Coronary artery (tissue), 2 donors: ENCODE data around the gene NUDT14.

Source experiments
- DNase-seq: peaks from one replicate; pipeline ENCODE4 v3.0.0-alpha.2; 2017; ENCODE audit warnings: low spot score
- H3K27ac ChIP-seq, 2 donors: fragments of 200-600 bp; sonication (generic); one replicate each; pipeline ENCODE4 v1.5.1; 2016 to 2019
- H3K4me3 ChIP-seq: fragments of 200-600 bp; sonication (generic); 2 replicates; pipeline ENCODE4 v1.5.1; 2016; ENCODE audit warnings: mild to moderate bottlenecking, moderate library complexity
- TF ChIP-seq, protein P1 (sequence below): fragments of 200-600 bp; sonication (generic); IDR thresholded peaks from one replicate; pipeline ENCODE4 v1.5.1; 2019; ENCODE audit warnings: antibody characterized with exemption

NUDT14 gene

GRCh38 chr14:105184461-105184860, 3.3 kb upstream of the NUDT14 start:
- no peak overlapping the region for H3K27ac ChIP-seq
- H3K4me3 ChIP-seq = no peak overlapping the region
- TF ChIP-seq, protein P1, sequence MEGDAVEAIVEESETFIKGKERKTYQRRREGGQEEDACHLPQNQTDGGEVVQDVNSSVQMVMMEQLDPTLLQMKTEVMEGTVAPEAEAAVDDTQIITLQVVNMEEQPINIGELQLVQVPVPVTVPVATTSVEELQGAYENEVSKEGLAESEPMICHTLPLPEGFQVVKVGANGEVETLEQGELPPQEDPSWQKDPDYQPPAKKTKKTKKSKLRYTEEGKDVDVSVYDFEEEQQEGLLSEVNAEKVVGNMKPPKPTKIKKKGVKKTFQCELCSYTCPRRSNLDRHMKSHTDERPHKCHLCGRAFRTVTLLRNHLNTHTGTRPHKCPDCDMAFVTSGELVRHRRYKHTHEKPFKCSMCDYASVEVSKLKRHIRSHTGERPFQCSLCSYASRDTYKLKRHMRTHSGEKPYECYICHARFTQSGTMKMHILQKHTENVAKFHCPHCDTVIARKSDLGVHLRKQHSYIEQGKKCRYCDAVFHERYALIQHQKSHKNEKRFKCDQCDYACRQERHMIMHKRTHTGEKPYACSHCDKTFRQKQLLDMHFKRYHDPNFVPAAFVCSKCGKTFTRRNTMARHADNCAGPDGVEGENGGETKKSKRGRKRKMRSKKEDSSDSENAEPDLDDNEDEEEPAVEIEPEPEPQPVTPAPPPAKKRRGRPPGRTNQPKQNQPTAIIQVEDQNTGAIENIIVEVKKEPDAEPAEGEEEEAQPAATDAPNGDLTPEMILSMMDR = no peak
- DNase-seq = no peak

DNA sequence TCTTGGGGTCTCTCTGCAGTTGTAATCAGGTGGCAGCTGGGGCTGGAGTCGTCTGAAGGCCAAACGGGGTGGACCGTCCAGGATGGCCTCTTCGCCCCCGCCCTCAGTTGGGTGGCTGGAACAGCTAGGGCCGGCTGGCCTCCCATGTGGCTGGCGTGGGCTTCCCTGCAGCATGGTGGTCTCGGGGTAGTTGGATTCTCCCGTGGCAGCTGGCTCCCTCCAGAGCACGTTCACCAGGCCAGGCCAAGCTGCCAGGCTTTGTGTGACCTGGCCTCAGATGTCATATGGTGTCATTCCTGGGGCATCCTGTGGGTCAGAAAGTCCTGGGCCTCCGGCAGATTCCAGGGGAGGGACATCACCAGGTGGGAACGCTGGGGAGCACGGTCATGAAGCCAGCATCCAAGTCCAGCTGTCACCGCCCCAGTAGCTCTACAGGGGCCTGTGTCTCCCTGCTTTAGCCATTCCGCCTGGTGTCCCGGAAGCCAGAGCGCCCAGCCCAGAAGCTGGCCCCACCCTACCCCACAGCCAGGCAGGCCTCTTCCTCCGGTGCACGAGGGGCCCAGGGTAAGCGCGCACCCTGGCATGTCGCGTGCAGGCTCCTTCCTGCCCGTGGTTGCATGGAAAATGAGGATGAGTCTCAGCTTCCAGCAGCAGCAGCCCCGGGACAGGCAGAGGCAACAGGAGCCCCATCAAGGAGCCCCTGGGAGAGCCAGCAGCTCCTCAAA, 1.3 kb upstream of the NUDT14 start:
- Histone ChIP-seq H3K4me3 (no peak overlapping the region), H3K27ac (no peak overlapping the region)
- no peak for DNase-seq
- TF ChIP-seq, protein P1 = no peak

DNA sequence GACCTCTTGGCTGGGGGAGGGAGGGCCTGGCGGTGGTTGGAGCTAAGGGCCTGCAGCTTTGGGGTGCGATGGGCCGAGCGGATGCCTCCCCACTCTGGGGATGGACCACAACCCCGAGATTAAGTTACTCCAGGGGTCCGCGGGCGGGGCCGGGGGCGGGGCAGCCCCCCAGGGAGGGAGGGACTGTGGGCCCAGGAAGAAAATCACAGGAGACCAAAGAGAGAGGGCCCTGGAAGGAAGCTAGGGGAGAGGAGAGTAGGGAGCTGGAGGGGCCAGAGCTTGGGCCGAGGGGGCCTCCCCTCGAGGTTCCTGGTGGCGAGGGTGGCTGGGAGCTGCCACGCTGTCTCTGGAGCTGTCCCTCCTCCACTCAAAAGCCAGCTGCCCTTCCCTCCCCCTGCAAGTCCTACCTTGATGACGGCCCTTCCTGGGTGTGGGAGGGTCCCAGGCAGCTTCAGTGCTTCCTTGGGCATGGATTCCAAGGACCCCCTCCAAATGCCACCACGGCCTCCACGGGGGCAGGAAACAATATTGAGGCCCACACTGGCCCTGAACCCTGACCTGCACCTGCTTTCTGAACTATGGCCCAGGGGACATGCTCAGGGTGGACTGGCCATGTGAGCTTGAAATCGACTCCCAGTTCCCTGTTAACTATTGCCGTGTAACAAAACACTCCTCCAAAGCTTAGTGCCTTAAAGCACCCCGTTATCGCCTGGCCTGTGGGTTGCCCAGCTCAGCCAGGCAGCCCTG, 610 bp upstream of the NUDT14 start:
- Histone ChIP-seq H3K4me3 (peak overlapping the region; percentile 78), H3K27ac (no peak overlapping the region)
- TF ChIP-seq, protein P1 = no peak
- no peak for DNase-seq

- Histone ChIP-seq H3K4me3 (no peak overlapping the region), H3K27ac (no peak overlapping the region)
- TF ChIP-seq, protein P1 = no peak
- no peak for DNase-seq
These were observed 1.9 kb downstream of the NUDT14 start for GRCh38 chr14:105179191-105179590.

GRCh38 chr14:105178868-105179140, 2.3 kb downstream of the NUDT14 start:
- DNase-seq = no peak
- H3K4me3 ChIP-seq = no peak overlapping the region
- TF ChIP-seq, protein P1 = no peak
- H3K27ac ChIP-seq = no peak overlapping the region

- no peak overlapping the region for H3K27ac ChIP-seq
- TF ChIP-seq, protein P1 = no peak
- no peak for DNase-seq
- no peak overlapping the region for H3K4me3 ChIP-seq
These were observed 2.8 kb downstream of the NUDT14 start for GRCh38 chr14:105178069-105178867.
